Measurements from ENCODE around the gene CALCOCO1. TPM values are rescaled to one million over a fixed set of nuclear protein-coding genes. Genes with fewer than 3 reads are reported as not detected.

CALCOCO1 gene, protein sequence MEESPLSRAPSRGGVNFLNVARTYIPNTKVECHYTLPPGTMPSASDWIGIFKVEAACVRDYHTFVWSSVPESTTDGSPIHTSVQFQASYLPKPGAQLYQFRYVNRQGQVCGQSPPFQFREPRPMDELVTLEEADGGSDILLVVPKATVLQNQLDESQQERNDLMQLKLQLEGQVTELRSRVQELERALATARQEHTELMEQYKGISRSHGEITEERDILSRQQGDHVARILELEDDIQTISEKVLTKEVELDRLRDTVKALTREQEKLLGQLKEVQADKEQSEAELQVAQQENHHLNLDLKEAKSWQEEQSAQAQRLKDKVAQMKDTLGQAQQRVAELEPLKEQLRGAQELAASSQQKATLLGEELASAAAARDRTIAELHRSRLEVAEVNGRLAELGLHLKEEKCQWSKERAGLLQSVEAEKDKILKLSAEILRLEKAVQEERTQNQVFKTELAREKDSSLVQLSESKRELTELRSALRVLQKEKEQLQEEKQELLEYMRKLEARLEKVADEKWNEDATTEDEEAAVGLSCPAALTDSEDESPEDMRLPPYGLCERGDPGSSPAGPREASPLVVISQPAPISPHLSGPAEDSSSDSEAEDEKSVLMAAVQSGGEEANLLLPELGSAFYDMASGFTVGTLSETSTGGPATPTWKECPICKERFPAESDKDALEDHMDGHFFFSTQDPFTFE
- 100 to 1,000 TPM; 135 to 441 (median 164) TPM for total RNA-seq
- polyA plus RNA-seq: 100 to 1,000 TPM in 1 of 3 donors, 10 to 100 TPM in 2; 60.3 to 102 (median 73.2) TPM
- long read RNA-seq, donor 1: 0 reads
- long read RNA-seq, donor 2, transcript CALCOCO1-218 (15 exons, 2,291 nt): major isoform, 5 of 7 reads
- long read RNA-seq, donor 2, partial matches to known transcripts: 0 of 7 reads
- long read RNA-seq, donor 2, other reads (novel, unspliced or antisense): 0 of 7 reads
- long read RNA-seq, donor 3, partial matches to known transcripts: 6 of 13 reads
- long read RNA-seq, donor 3, other reads (novel, unspliced or antisense): 0 of 13 reads
- long read RNA-seq, donor 4, partial matches to known transcripts: 0 of 1 reads
- long read RNA-seq, donor 4, other reads (novel, unspliced or antisense): 0 of 1 reads
- long read RNA-seq, donor 5, transcript CALCOCO1-218 (15 exons, 2,291 nt): major isoform, 8 of 29 reads
- long read RNA-seq, donor 5, partial matches to known transcripts: 15 of 29 reads
- long read RNA-seq, donor 5, other reads (novel, unspliced or antisense): 0 of 29 reads
- long read RNA-seq, donor 6, partial matches to known transcripts: 14 of 22 reads
- long read RNA-seq, donor 6, other reads (novel, unspliced or antisense): 0 of 22 reads
- long read RNA-seq, donor 7, partial matches to known transcripts: 45 of 48 reads
- long read RNA-seq, donor 7, other reads (novel, unspliced or antisense): 0 of 48 reads
- long read RNA-seq, donor 8, partial matches to known transcripts: 39 of 43 reads
- long read RNA-seq, donor 8, other reads (novel, unspliced or antisense): 0 of 43 reads
- long read RNA-seq, donor 9, partial matches to known transcripts: 5 of 6 reads
- long read RNA-seq, donor 9, other reads (novel, unspliced or antisense): 0 of 6 reads
- long read RNA-seq, donor 10, partial matches to known transcripts: 0 of 2 reads
- long read RNA-seq, donor 10, other reads (novel, unspliced or antisense): 0 of 2 reads

DNA sequence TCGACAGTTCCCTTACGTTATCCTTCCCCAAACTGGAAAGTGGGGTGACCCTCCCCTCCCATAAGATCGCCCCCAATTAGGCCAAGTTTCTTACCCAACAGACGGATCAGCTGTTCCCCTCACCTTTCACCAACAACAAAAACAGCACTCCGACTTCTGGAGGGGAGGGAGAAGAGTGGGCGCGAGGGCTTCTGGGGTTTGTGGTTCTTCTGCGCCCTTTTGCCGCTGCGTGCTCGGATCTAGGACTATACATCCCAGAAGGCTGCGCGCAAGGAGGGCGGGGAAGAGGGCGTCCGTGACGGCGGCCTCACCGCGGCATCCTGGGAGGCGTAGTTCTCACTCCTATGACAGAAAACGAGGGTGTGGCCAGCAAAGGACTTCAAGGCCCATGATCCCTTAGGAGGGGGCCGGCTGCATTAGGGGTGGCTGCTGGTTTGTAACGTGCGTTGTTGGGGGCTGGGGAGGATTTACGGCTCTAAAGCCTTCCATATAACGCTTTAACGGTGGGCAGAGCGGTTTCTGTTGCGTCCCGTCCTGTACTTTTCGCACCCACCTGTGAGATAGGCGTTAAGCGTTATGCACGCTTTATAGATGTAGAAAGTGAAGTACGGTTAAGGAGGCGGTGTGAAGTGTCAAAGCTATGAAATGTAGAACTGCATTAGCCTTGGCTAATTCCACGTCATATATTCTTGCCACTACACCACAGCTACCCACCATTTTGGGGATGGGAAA, at the start of gene CALCOCO1:
CALCOCO1 (minus strand) TSS at position 143 of the 732 bp plus-strand sequence. CDS start 2,210 bp downstream, outside the sequence.
- intact Hi-C loops (cut with DNase I; ENCODE audit: low total_unique reads): no loop called here
- Histone ChIP-seq H3K27me3 (no peaks in the 10 kb centered on the region), H3K4me3 (peak within 1 kb of the TSS; percentile 77 to 96 (median 88)), H3K9me3 (no peaks in the 10 kb centered on the region), H3K4me1 (peaks cover 14 to 29% (median 23%) of the 10 kb centered on the region in 4 donors), H3K36me3 (peaks cover 22 to 28% (median 27%) of the 10 kb centered on the region in 4 donors), H3K27ac (peak within 1 kb of the TSS; percentile 52 to 86 (median 82))
- DNase-seq: peak; percentile 98 to 100
- WGBS, 5 donors: 0 to 1% (median 0%) methylated on average over 26 to 38 of the region's 38 CpGs
- TF ChIP-seq, protein P1, sequence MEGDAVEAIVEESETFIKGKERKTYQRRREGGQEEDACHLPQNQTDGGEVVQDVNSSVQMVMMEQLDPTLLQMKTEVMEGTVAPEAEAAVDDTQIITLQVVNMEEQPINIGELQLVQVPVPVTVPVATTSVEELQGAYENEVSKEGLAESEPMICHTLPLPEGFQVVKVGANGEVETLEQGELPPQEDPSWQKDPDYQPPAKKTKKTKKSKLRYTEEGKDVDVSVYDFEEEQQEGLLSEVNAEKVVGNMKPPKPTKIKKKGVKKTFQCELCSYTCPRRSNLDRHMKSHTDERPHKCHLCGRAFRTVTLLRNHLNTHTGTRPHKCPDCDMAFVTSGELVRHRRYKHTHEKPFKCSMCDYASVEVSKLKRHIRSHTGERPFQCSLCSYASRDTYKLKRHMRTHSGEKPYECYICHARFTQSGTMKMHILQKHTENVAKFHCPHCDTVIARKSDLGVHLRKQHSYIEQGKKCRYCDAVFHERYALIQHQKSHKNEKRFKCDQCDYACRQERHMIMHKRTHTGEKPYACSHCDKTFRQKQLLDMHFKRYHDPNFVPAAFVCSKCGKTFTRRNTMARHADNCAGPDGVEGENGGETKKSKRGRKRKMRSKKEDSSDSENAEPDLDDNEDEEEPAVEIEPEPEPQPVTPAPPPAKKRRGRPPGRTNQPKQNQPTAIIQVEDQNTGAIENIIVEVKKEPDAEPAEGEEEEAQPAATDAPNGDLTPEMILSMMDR (IDR thresholded peaks at IDR 0.05): no peak
- peak; percentile 21 to 87 (median 35) for TF ChIP-seq POLR2AphosphoS5 (IDR thresholded peaks at IDR 0.05)
- peak in 1 of 4 donors; percentile 31 for TF ChIP-seq POLR2A (IDR thresholded peaks at IDR 0.05)
- TF ChIP-seq EP300 (IDR thresholded peaks at IDR 0.05): no peak

DNA sequence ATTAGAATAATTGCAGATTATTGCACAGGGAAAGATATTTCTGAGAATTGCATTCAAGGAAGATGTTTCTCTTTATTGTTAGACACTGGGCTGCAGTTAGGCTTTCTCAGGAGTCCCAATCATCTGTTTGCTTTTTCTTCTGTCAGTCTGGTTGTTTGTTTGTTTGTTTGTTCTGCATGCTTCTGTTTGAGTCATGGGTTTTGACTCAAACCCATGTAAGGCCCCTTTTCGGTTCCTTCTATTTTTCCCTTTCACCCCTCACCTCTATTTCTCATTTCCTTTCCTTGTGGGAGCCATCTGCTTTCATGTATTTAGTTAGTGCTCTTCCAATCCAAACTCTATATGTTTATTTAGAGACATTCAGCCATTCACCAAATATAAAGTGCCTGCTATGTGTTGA, 49.6 kb upstream of the CALCOCO1 start:
- TF ChIP-seq, protein P1 (IDR thresholded peaks at IDR 0.05): no peak
- DNase-seq: no peak
- no peaks in the 10 kb centered on the region for H3K36me3 ChIP-seq
- H3K9me3 ChIP-seq: no peaks in the 10 kb centered on the region
- intact Hi-C loops (cut with DNase I; ENCODE audit: low total_unique reads): no loop called here
- no peak overlapping the region for H3K27ac ChIP-seq
- no peak overlapping the region for H3K4me3 ChIP-seq
- H3K4me1 ChIP-seq: peaks cover 0 to 22% (median 0%) of the 10 kb centered on the region in 4 donors
- peaks cover 0 to 39% (median 3%) of the 10 kb centered on the region in 3 donors for H3K27me3 ChIP-seq
- 79 to 88% (median 82%) methylated on average over 1 of the region's 1 CpG for WGBS, 5 donors

DNA sequence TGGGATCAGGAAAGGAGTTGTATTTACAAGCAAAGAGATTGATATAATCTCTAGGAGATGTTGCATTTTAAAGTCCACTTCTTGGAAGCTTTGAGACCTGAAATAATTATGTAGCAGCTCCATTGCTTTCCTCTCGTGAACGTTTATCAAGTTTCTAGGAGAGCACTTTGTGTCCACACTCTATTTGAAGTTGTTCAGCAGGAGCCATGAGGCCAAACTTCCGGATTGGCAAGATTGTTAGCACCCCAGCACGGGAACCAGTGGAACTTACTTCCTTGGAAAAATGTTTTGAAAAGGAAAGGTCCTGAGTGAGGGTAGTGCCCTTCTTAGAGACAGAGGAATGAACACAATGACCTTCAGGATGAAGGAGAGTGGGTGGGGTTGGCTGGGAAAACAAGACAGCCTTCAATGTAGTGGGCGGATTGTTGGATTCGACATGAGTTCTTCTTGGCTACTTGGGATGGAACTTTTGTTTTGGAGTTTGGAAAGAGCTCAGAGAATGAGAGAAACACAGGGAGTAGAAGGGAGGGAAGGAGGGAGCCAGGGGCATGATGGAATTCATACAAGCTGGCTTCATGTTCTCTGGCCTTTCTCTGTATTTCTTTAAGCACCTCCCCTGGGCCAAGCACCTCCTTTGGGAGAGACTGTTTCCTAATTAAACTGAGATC, 48.4 kb upstream of the CALCOCO1 start:
- Histone ChIP-seq H3K36me3 (no peaks in the 10 kb centered on the region), H3K27me3 (peaks cover 0 to 40% (median 0%) of the 10 kb centered on the region in 3 donors), H3K4me1 (peaks cover 0 to 20% (median 0%) of the 10 kb centered on the region in 4 donors), H3K27ac (no peak overlapping the region), H3K4me3 (no peak overlapping the region), H3K9me3 (no peaks in the 10 kb centered on the region)
- TF ChIP-seq, protein P1 (IDR thresholded peaks at IDR 0.05): no peak
- TF ChIP-seq EP300 (IDR thresholded peaks at IDR 0.05) (no peak), POLR2A (IDR thresholded peaks at IDR 0.05) (no peak), POLR2AphosphoS5 (IDR thresholded peaks at IDR 0.05) (no peak)
- 33 to 44% (median 35%) methylated on average over 6 of the region's 6 CpGs for WGBS, 5 donors
- peak; percentile 35 to 43 for DNase-seq
- intact Hi-C loops (cut with DNase I; ENCODE audit: low total_unique reads): no loop called here
